ENCODE results near the gene METAP1D.

The METAP1D gene

DNA sequence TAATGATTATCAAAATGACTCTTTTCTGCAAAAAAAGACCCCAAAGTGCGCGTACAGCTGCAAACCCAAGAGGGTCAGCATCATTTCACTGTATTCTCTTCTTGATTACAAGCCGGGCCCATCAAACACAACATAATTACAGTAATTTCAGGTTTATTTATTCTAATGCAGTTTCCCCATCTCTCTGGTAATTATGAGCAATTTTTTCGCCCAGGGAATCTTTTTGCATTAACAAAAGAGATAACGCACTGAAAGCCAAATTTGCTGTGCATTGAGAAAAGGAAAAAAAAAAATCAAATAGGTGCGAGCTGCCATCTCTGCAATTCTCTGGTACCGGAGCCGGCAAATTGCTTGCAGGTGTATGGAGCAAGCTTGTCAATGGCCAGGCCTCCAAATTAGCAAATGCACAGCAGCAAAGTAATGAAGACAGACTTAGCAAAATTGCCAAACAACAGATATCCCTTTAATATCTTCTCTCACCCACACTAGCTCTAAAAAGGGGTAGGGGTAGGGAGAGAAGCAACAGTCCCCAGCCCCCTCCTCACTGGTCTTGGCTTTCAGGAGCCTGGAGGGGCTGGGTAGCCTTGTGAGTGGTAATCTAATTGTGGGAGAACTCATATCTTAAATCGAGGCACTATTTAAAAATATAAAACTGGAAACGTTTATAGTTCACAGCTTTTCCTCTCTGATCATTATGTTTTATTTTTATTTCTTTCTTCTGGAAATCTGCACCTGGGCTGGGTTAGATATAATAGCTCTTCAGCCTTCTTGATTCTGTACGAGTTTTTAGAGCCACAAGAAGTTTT is 92.2 kb downstream of the METAP1D start:
- DNase-seq (ENCODE audit: low read depth in 2 of 2): no peak

DNA sequence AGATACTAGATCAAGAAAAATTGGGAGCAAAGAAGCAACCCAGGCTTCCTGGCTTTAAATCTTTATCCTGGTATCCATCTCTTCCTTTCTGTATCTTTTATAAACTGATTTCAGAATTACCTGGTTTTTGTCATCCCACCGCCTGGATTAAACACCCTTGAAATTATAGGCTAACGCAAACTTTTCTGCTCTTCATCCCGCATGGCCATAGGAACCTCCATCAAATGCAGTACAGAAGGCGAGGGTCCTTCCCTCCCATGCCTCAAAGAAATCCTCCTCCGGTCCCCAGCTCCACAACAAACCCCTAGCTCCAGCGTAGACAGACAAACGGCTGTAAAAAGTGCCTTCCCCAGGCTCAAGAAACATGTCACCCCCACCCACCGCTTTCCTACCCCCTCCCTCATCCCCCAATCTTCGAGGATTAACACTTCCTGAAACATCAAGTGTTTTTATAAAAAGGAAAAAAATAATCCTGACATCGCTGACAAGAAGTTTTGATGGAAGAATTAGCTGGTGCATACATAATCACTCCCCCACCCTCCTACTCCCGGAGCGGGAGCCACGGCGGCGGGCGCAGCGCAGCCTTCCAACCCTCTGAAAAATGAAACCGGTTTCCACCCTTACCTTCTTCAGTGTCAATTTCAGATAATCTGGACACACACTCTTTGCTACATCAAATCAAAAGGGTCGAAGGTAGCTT is 93.1 kb downstream of the METAP1D start:
- no peak for DNase-seq (ENCODE audit: low read depth in 2 of 2)

DNA sequence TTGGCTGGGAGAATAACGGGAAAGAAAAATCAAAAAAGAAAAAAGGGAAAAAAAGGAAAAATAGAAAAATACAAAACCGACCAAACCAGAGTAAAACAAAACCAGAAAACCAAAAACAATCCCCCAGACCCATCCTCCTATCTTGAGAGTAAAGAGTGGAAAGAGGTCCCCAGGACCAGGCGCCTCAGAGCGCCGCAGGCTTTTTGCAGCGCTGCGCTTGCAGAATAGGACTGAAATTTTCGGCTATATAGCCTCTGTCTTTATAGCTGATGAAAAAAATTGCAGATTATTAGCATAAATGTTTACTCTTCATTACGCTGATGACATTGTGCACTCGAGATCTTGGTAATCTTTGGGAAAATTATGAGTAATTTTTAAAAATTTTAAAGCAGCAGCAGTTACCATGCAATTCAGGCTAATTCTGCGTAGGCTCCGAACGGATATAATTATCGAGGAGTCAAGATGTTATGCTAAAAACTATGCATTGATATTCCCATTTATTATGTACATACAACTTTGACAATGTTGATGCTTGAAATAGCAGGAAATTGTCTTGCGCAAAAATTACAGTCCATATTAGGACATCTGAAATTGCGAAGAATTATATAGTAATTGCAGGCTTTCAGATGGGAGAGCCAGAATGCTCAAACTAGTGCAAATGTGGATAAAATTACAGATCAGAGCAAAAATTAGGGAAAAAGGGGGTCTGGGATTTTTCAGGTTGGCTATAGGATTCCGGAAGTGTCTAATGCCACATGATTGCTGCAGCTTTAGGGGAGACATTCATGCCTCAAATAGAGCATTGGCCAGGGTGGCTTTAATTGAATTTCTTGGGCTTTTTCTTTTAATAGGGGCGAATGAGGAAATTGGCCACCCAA is 93.9 kb downstream of the METAP1D start:
- DNase-seq (ENCODE audit: low read depth in 2 of 2): no peak

DNA sequence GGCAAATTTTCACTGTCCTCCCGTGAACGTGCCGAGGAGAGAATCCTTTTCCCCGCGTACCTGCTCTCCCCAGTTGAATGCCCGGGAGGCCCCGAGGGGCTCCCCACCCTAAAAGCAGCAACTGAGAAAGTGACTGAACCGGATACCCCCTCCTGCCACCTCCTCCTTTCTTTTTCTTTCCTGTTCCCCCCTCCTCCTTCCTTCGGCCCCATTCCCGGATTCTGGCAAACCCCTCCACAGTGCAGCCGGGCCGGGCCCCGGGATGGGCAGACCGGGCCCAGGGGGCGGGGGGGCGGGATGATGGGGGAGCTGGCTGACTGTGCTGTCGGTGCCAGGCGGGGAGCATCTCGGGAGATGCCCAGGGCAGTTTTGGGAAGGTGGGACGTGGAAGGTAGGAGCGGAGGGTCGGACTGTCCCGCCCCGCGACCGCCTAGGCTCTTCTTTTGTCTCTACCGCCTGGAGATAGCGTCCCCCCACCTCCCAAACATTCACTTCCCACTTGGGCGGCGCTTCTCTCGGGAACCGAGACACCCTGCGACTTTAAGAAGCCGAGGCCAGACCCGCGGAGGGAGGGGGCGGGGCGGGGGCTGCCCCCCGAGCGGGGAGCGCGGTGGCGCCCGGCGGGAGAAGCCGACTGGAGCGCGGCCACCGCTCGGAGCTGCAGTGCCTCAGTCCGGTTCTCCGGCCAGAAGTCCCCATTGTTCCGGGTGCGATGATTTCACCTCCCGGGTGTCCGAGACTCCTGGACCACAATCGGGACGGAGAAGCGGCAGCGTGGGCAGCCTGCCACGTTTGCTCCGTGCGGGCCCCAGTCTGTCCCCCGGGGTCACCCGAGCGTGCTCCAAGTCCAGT is 94.8 kb downstream of the METAP1D start:
- no peak for DNase-seq (ENCODE audit: low read depth in 2 of 2)

DNA sequence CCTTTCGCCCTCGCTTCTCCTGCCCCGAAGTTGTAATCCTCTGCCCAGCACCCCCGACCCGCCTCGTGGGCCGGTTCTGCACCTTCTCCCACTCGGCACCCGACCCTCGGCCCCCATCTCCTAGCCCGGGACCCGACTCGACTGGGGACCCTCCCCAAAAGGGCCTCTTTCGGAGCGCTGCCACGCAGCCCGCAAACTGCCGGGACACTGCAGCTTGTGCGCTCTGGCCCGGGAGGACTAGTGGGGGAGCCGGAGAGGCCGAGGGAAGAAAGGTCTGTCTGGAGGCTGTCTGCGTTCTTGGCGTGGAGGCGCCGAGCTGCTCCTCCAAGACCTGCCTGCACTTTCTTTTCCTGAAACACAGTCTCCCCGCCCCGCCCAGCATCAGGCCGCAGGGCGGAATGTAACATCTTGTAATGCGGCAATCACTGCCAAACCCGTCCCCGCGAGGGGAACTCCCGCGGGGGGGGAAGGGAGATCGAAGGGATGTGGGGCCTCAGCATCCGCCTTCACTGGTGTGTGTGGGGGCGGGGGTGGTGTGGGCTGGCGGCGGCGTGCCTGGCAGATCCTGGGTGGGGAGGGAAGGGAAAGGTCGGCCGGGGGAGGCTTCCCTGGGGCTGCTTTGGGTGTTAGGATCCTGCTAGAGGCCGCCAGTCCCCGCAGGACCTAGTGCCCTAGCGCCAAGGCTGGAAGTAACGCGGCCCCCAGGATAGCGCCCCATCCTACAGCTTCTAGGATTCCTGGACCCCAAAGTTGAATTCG is 95.6 kb downstream of the METAP1D start:
- peak in 1 of 2 donors; percentile 72 for DNase-seq (ENCODE audit: low read depth in 2 of 2)

DNA sequence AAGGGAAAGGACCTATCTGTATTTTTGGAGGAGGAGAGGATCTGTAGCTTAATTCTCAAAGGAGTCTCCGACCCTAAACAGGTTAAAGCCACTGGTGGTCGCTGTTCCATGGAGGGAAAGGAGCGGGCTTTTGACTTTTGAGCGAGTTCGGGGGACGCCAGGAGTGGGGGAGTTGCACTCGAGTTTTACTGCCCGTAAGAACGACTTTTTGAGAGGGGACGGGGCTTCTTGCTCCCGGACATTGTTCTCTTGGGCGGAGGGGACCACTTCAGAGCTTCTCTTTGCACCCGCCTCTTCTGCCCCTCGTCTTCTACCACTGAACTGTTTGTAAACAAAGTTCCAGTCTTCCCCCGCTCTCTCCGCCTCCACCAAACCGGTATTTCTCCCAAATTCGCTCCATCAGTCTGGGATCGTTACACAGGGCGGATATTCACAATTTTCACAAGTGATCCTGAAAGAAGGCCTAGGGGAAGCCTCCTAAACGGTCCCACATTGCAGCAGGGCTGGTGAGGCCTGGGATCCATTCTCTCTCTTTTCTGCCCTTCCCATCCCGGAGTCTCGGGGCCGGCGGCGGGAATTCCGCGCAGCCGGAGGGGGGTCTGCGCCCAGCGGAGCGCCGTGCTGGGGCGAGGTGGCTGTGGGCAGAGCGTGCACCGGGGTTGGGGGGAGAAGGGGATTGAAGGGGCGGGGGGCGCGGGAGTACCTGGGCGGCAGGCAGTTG is 96.3 kb downstream of the METAP1D start:
- no peak for DNase-seq (ENCODE audit: low read depth in 2 of 2)

DNA sequence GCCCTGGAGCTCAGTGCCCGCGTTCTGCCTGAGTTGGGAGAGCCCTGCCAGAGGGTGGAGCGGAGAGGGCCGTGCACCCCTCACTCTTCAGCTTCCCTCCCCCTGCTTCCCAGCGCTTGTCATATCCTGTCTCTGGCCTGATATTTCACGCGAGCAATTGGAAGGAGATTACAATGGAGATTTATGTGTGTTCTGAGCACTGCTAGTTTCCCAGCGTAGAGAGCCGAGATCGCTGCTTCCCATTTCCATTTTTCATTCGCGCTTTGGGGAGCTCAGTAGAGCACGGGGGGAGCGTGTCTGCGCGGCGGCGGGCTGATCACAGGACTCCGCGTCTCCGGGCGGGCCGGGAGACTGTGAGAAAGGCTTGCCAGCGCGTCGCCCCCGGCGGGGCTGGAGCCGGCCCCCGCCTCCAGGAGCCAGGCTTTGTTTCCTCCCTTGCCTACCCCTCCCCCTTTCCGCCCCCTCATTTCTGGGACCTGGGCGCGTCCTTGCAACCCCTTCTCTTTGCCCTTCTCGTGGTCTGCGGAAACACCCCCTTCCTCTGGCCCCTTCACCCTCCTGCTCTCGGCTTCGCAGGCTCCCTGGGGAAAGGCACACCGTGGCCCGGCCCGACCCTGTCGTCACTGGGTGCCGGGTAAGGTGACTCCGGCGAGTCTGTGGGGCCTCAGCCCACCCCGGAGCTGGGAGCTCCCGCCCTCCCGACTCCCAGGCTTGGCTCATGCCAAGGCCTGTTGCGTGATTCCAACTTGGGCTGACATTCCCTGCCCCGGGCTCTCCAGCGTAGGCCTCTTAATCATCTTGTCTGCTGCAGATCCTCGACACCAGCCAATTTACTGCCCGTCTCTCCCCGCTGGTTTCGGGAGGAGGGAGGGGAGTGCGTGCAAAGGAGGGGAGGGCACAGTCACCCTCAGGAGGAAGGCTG is 97.1 kb downstream of the METAP1D start:
- no peak for DNase-seq (ENCODE audit: low read depth in 2 of 2)

DNA sequence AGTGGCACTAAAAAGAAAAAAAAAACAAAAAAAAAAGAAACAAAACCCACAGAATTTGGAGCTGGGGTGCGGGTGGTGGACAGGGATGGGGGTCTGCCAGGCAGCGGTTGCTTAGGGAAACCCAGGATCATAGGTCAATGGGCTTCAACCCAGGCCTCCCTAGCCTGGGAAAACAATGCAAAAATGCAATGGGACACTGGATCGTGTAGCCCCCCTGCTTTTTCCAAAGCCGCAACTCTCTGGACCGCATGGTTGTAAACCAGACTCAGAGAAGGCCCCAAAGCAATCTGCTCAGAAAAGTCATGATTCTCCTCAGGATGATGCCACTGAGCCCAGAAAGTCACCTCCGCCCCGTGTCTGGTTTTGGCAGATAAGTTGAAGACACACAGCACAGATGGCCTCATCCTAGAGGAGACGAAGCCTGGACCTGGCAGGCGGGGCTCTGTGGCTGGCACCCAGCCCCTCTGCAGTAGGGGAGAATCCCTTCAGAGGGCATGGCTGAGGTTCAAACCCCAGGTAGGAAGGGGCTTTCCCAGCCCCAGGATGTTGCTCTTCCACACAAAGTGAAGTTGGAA is 97.9 kb downstream of the METAP1D start:
- DNase-seq (ENCODE audit: low read depth in 2 of 2): no peak

DNA sequence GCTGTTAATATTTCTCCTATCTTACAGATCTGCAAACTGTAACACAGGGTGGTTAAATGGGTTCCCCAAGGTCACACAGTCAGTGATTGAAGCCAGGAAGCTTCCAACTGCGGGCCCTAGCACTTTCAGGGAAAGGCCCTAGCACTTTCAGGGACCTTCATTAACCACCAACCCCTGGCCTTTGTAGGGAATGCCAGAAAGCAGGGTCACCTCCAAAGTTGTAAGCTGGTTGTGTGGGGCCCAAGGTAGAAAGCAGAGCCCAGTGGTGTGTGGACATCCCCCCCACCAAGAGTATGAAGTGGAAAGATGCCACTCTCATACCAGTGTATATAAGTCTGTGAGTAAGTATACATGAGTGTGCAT is 98.5 kb downstream of the METAP1D start:
- no peak for DNase-seq (ENCODE audit: low read depth in 2 of 2)

DNA sequence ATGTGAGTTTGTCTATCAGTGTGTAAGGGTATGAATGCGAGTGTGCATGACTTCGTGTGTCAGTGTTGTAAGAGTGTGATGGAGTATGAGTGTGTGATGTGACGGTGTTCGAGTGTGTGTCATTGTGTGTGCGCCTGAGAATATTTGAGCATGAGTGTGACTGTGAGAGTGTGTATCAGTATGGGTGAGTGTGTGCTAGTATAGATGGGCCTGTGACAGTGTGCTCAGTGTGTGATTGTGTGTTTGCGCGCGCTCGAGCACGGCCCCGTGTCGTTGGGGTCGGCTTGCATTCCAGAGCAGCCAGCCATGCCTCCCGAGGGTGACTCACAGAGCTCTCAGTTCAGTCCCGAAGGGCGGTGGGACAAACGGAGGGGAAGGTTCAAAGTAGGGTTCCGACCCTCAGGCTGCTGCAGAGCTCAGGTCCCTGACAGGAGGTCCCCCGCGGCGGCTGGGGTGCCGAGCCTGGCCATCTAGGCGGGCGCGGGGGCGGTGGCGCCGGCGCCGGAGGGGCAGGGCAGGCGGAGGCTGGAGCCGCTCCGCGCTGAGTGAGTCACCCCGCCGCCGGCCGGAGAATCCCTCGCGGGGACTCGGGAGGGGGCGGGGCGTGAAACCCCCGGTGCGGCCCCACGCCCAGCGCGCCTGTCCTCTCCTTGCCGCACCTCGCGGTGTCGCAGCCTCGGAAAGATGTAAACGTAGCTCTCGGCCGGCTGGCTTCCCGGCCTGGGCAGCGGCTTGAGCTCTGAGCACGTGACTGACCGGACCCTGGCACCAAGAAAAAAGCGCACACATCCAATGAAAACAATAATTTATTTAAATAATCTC is 99.1 kb downstream of the METAP1D start:
- no peak for DNase-seq (ENCODE audit: low read depth in 2 of 2)

DNA sequence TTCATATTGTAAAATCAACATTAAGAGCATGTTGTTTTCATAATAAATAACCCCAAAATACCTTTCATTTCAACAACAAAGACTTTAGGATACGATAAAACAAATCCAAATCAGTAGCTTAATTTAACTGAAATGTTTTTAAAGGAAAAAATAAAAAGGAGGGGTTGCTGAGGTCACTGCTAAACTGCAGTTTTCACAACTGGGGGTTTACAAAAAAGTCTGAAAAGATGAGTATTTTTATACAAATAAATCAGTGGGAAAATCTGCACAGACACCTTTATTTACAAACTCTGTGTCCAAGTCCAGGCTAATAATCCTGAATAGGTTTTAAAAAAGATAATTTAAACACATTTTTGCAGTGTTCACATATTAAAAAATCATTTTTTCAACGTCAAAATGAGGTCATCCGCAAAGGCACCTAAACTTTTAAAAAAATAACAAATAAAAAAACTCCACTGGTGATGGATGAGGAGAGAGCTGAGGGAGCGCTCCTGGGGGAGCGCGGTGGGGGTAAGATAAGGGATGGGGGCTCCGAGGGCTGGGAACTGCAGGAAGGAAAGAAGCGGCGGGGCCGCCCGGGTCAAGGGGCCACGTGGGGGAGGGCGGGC is 99.8 kb downstream of the METAP1D start:
- no peak for DNase-seq (ENCODE audit: low read depth in 2 of 2)

DNA sequence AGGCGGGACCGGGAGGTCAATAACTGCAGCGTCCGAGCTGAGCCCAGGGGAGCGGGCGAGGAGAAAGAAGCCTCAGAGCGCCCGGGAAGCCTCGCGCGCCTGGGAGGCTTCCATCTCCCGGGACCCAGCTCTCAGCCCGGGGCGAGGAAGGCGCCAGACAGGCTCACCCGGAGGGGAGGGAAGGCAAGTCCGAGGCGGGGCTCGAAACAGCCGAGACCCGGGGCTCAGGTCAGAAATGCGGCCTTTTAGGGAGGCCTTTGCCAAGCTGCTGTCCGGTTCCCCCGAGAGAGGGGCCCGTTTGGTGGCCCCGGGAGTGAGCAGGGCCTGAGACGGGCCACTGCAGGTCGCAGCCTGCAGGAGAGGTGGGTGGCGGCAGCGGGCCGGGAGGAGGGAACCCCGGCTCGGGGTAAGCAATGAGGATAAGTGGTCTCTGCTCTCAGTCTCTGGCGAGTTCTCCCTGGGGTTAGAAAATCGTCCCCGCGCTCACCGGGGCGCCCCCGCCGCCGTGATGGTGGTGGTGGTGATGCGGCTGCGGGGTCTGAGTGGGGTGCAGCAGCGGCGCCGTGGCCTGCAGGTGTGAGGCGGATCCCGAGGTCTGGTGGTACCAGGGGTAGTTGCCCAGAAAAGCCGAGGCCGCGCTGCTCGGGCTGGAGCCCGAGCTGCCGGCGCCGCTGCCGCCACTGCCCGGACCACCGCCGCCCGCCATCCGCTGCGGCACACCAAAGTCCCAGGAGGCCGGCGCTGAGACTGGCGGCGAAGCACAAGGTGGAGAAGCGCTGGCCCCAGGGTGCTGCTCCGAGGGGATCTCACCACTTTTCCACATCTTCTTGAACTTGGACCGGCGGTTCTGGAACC is 100.6 kb downstream of the METAP1D start:
- no peak for DNase-seq (ENCODE audit: low read depth in 2 of 2)

DNA sequence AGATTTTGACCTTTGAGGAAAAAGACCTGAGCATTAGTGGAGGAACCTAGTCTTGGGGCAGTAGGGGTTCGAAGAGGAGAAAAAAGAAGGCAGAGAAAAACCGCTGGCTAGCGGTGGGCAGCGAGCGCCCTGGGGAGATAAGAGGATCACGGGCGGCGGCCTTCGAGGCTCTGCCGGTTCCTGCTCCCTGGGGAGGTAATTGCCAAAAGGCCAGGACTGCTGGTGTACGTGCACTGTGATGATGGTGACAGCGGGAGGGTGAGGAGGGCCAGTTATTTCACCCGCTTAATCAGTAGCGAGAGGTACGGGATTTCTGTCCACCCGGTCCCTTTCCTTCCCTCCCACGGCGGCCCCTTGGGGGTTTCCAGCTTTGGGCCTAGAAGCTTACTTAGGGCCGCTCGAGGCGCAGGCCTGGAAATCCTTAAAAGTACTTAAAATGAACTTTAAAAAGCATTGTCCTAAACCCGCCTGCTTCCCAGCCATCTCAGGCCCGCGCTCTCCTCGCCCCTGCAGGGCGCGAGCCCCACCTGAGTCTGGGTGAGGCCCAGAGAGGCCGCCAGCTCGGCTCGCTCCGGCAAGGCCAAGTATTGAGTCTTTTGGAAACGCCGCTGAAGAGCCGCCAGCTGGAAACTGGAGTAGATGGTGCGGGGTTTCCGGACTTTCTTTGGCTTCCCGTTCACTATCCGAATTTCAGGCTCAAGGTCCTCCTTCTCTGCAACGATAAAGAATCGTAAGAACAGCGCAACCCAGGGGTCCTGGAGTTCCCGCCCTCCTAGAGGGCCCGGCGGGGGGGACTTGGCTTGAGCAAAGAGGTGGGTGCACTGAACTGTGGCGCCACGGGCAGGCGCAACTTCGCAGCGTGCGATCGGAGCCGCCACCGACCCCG is 101.4 kb downstream of the METAP1D start:
- DNase-seq (ENCODE audit: low read depth in 2 of 2): no peak

DNA sequence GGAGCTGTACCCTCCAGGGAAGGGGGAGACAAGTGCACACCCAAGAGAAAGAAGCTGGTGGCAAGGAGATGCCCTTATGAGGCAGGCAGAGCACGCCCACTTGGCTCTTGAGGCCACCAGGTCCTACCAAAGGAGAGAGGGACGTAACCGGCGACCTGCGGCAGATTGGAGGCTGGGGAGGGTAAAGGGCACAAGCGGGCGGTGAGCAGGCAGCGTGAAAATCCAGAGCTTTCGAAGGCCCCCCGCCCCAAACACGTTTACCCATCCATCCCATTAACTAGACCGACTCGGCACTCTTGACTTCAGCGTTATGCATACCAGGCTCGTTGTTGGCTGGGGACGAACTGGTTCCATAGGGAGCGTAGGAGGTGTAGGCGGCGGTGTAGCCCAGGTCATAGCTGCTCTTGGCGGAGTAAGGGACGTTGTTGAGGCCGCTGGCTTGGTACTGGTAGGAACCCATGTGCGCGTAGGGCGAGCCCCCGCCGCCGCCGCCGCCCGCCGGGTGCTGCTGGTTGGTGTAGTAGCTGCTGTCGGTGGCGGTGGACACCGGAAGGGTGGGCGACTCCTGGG is 102.2 kb downstream of the METAP1D start:
- DNase-seq (ENCODE audit: low read depth in 2 of 2): no peak

All from stimulated activated CD4-positive, alpha-beta T cell treated with anti-CD3 and anti-CD28 coated beads, Interleukin-1b, Interleukin-23, amount 100 ng/mL, for 4 hours (primary cell).